Esophagus muscularis mucosa (tissue), 4 donors: ENCODE measurements around the gene SPNS1. TPM values are rescaled to one million over a fixed set of nuclear protein-coding genes. Genes with fewer than 3 reads are reported as not detected.

Source experiments
- DNase-seq: peaks from one replicate; pipeline ENCODE4 v3.0.0-alpha.2; 2017; ENCODE audit errors: extremely low spot score
- H3K27ac ChIP-seq, 4 donors: fragments of 200-600 bp; sonication (generic); replicated peaks in 1 of 4; 1 replicate in 3 of 4; 2 replicates in 1 of 4; pipeline ENCODE4 v1.5.1; 2016 to 2019; ENCODE audit warnings: mild to moderate bottlenecking in 1 of 4
- H3K27me3 ChIP-seq, 4 donors: fragments of 200-600 bp; sonication (generic); one replicate each; pipeline versions ENCODE4 v1.5.1 to v1.6.0; 2016 to 2019
- H3K36me3 ChIP-seq, 4 donors: fragments of 200-600 bp; sonication (generic); one replicate each; pipeline ENCODE4 v1.5.1; 2016 to 2019
- H3K4me1 ChIP-seq, 4 donors: fragments of 200-600 bp; sonication (generic); one replicate each; pipeline ENCODE4 v1.5.1; 2016 to 2019
- H3K4me3 ChIP-seq, 4 donors: fragments of 200-600 bp; sonication (generic); 1 replicate in 2 of 4; 2 replicates in 2 of 4; pipeline ENCODE4 v1.5.1; 2016 to 2019; ENCODE audit warnings: mild to moderate bottlenecking in 4 of 4, moderate library complexity in 1 of 4
- H3K9me3 ChIP-seq, 4 donors: fragments of 200-600 bp; sonication (generic); 1 replicate in 3 of 4; 2 replicates in 1 of 4; pipeline ENCODE4 v1.5.1; 2016 to 2019
- CTCF ChIP-seq, 3 experiments: fragments of 200-600 bp in 2 of 3; fragments of 450-650 bp in 1 of 3; sonication (generic) in 2 of 3; IDR thresholded peaks; one replicate each; pipeline ENCODE4 v1.5.1; 2017 to 2019; ENCODE audit warnings: antibody characterized with exemption in 3 of 3, mild to moderate bottlenecking in 2 of 3, moderate library complexity in 1 of 3
- EP300 ChIP-seq: sonication (generic); formaldehyde crosslinking; IDR thresholded peaks from one replicate; pipeline ENCODE4 v1.6.1; 2017; ENCODE audit warnings: antibody characterized with exemption
- POLR2A ChIP-seq: fragments of 450-650 bp; IDR thresholded peaks from one replicate; pipeline ENCODE4 v1.6.1; 2017; ENCODE audit warnings: antibody characterized with exemption, moderate library complexity, mild to moderate bottlenecking, low read depth
- POLR2AphosphoS5 ChIP-seq, 2 donors: sonication (generic); formaldehyde crosslinking; IDR thresholded peaks; one replicate each; pipeline ENCODE4 v1.6.1; 2017; ENCODE audit warnings: antibody characterized with exemption in 2 of 2
- WGBS: methylation state at CpG from one replicate; pipeline ENCODE4 v1.1.5; 2018; 5-methylcytosine and 5-hydroxymethylcytosine counted together
- intact Hi-C: fragments of 100-400 bp; cut with DNase I; formaldehyde crosslinking; loops from one replicate; pipeline ENCODE4 v1.15.1; 2023
- total RNA-seq, 4 donors: library from RNA; depleted of rRNA; stranded (reverse); fragments of >200 nt; gene quantifications; one replicate each; pipeline versions ENCODE4 v1.1.0 to v1.2.1, GENCODE V29; 2016

Gene SPNS1
- total RNA-seq, 4 donors from 2014 or later, result 12.9 to 36.0 (median 21.8) TPM

GRCh38 chr16:28930652-28931051, 43.9 kb upstream of the SPNS1 start:
- DNase-seq, result no peak
- H3K9me3 ChIP-seq, result no peaks in the 10 kb centered on the region
- H3K27ac ChIP-seq, result no peak overlapping the region
- H3K27me3 ChIP-seq, result no peaks in the 10 kb centered on the region
- 70% methylated on average over 3 of the region's 3 CpGs for WGBS
- H3K4me1 ChIP-seq, result peaks cover 0 to 5% (median 5%) of the 10 kb centered on the region in 4 donors
- H3K36me3 ChIP-seq, result no peaks in the 10 kb centered on the region
- TF ChIP-seq CTCF (IDR thresholded peaks at IDR 0.05), result no peak
- TF ChIP-seq POLR2AphosphoS5 (IDR thresholded peaks at IDR 0.05), result no peak
- no peak for TF ChIP-seq POLR2A
- TF ChIP-seq EP300, result no peak
- H3K4me3 ChIP-seq, result no peak overlapping the region
- intact Hi-C loops, result no loop called here

GRCh38 chr16:28931801-28932225, 42.8 kb upstream of the SPNS1 start, which contains the start of gene CD19:
Gene CD19, plus strand, starts transcription at chr16:28931971. Its CDS starts 30 bp downstream, at chr16:28932001.
- Histone ChIP-seq H3K27ac (no peak within 1 kb of the TSS), H3K4me3 (no peak within 1 kb of the TSS)
- intact Hi-C loops, result no loop called here

GRCh38 chr16:28932339-28933141, 42.0 kb upstream of the SPNS1 start:
- peaks cover 0 to 13% (median 11%) of the 10 kb centered on the region in 4 donors for H3K4me1 ChIP-seq
- TF ChIP-seq POLR2AphosphoS5 (IDR thresholded peaks at IDR 0.05), result no peak
- no peak for TF ChIP-seq POLR2A
- no peak for TF ChIP-seq EP300
- TF ChIP-seq CTCF (IDR thresholded peaks at IDR 0.05), result no peak
- intact Hi-C loops, result no loop called here
- H3K9me3 ChIP-seq, result no peaks in the 10 kb centered on the region
- no peak for DNase-seq
- H3K36me3 ChIP-seq, result no peaks in the 10 kb centered on the region
- no peak overlapping the region for H3K27ac ChIP-seq
- H3K27me3 ChIP-seq, result peaks cover 0 to 10% (median 0%) of the 10 kb centered on the region in 4 donors
- H3K4me3 ChIP-seq, result no peak overlapping the region
- WGBS, result 88% methylated on average over 19 of the region's 20 CpGs

More at GRCh38 chr16:28931801-28932225, 42.8 kb upstream of the SPNS1 start, which contains the start of gene CD19:
- Histone ChIP-seq H3K27me3 (peaks cover 0 to 6% (median 0%) of the 10 kb centered on the region in 4 donors), H3K9me3 (no peaks in the 10 kb centered on the region), H3K36me3 (no peaks in the 10 kb centered on the region), H3K4me1 (peaks cover 0 to 12% (median 10%) of the 10 kb centered on the region in 4 donors)
- 93% methylated on average over 6 of the region's 10 CpGs for WGBS
- no peak for DNase-seq
- TF ChIP-seq EP300 (no peak), CTCF (IDR thresholded peaks at IDR 0.05) (no peak), POLR2A (no peak), POLR2AphosphoS5 (IDR thresholded peaks at IDR 0.05) (no peak)

GRCh38 chr16:28933171-28933570, 41.4 kb upstream of the SPNS1 start:
- TF ChIP-seq POLR2A (no peak), EP300 (no peak), POLR2AphosphoS5 (IDR thresholded peaks at IDR 0.05) (no peak), CTCF (IDR thresholded peaks at IDR 0.05) (no peak)
- H3K4me1 ChIP-seq, result peaks cover 0 to 13% (median 11%) of the 10 kb centered on the region in 4 donors
- no peak overlapping the region for H3K27ac ChIP-seq
- no peak overlapping the region for H3K4me3 ChIP-seq
- peaks cover 0 to 10% (median 0%) of the 10 kb centered on the region in 4 donors for H3K27me3 ChIP-seq
- intact Hi-C loops, result no loop called here
- H3K9me3 ChIP-seq, result no peaks in the 10 kb centered on the region
- no peaks in the 10 kb centered on the region for H3K36me3 ChIP-seq
- WGBS, result 86% methylated on average over 8 of the region's 8 CpGs
- no peak for DNase-seq
